ENCODE results near the gene TGM6.

DNA sequence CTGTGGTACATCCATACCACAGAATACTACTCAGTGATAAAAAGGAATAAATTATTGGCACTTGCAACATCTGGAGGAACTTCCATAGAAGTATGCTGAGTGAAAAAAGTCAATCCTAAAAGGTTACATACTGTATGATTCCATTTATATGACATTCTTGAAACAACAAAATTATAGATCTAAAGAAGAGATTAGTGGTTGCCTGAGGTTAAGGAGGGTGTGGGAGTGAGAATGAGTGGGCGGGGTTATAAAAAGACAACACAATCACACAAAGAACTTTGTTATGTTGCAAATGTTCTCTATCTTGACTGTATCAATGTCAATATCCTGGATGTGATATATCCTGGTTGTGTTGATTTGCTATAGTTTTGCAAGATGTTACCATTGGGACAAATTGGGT, 68.7 kb downstream of the TGM6 start:
- TF ChIP-seq, protein P1, sequence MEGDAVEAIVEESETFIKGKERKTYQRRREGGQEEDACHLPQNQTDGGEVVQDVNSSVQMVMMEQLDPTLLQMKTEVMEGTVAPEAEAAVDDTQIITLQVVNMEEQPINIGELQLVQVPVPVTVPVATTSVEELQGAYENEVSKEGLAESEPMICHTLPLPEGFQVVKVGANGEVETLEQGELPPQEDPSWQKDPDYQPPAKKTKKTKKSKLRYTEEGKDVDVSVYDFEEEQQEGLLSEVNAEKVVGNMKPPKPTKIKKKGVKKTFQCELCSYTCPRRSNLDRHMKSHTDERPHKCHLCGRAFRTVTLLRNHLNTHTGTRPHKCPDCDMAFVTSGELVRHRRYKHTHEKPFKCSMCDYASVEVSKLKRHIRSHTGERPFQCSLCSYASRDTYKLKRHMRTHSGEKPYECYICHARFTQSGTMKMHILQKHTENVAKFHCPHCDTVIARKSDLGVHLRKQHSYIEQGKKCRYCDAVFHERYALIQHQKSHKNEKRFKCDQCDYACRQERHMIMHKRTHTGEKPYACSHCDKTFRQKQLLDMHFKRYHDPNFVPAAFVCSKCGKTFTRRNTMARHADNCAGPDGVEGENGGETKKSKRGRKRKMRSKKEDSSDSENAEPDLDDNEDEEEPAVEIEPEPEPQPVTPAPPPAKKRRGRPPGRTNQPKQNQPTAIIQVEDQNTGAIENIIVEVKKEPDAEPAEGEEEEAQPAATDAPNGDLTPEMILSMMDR (conservative IDR thresholded peaks at IDR 0.05; ENCODE audit: low read depth, low read length) = no peak
- TF ChIP-seq EZH2 (IDR thresholded peaks at IDR 0.05; ENCODE audit: low read length, unreplicated experiment) = no peak
